MM.1S (cell line): ENCODE data around the gene EPB41L2.
"Not testable (repeated sequence)": the region's sequence is repeated elsewhere in the genome, so short reads cannot be mapped to it uniquely, and the experiment has no call there.

Experiments
- DNase-seq: peaks from one replicate; pipeline ENCODE4 v3.0.0-alpha.2; 2015
- H2AFZ ChIP-seq: fragments of 300-600 bp; sonication (generic); 2 replicates; pipeline ENCODE4 v1.6.0; 2016; ENCODE audit warnings: antibody characterized with exemption, low read length
- H3F3A ChIP-seq: fragments of 300-600 bp; sonication (generic); 2 replicates; pipeline ENCODE4 v1.6.1; 2016; ENCODE audit warnings: mild to moderate bottlenecking, antibody characterized with exemption, low read length, moderate library complexity, mixed read lengths; ENCODE audit not compliant: insufficient read depth
- H3K27ac ChIP-seq: fragments of 300-600 bp; sonication (generic); 2 replicates; pipeline ENCODE4 v1.5.1; 2016; ENCODE audit warnings: mild to moderate bottlenecking, low read length
- H3K27me3 ChIP-seq: fragments of 300-600 bp; sonication (generic); replicated peaks from 2 replicates; pipeline ENCODE4 v1.6.0; 2016; ENCODE audit warnings: low read length; ENCODE audit not compliant: insufficient read depth
- H3K36me3 ChIP-seq: fragments of 300-600 bp; sonication (generic); replicated peaks from 2 replicates; pipeline ENCODE4 v1.6.1; 2016; ENCODE audit warnings: mild to moderate bottlenecking, low read length, mixed read lengths; ENCODE audit not compliant: insufficient read depth
- H3K4me1 ChIP-seq: fragments of 300-600 bp; sonication (generic); 2 replicates; pipeline ENCODE4 v1.6.1; 2016; ENCODE audit warnings: low read length, mixed read lengths
- H3K4me2 ChIP-seq: fragments of 300-600 bp; sonication (generic); 2 replicates; pipeline ENCODE4 v1.6.0; 2016; ENCODE audit warnings: low read depth, low read length
- H3K4me3 ChIP-seq: fragments of 300-600 bp; sonication (generic); 2 replicates; pipeline ENCODE4 v1.5.1; 2016; ENCODE audit warnings: low read length, mixed read lengths
- H3K79me2 ChIP-seq: fragments of 300-600 bp; sonication (generic); 2 replicates; pipeline ENCODE4 v1.6.1; 2016; ENCODE audit warnings: mixed run types, low read length, mixed read lengths
- H3K9ac ChIP-seq: fragments of 300-600 bp; sonication (generic); 2 replicates; pipeline ENCODE4 v1.6.1; 2016; ENCODE audit warnings: low read length, mixed read lengths
- H3K9me2 ChIP-seq: fragments of 300-600 bp; sonication (generic); replicated peaks from 2 replicates; pipeline ENCODE4 v1.6.1; 2016; ENCODE audit warnings: mild to moderate bottlenecking, low read length, mixed read lengths; ENCODE audit not compliant: insufficient read depth
- H3K9me3 ChIP-seq: fragments of 300-600 bp; sonication (generic); replicated peaks from 2 replicates; pipeline ENCODE4 v1.6.1; 2016; ENCODE audit warnings: mild to moderate bottlenecking, low read length, mixed read lengths; ENCODE audit not compliant: insufficient read depth
- H4K20me1 ChIP-seq: fragments of 300-600 bp; sonication (generic); 2 replicates; pipeline ENCODE4 v1.6.1; 2016; ENCODE audit warnings: mild to moderate bottlenecking, low read length, moderate library complexity, mixed read lengths; ENCODE audit not compliant: insufficient read depth
- CTCF ChIP-seq: fragments of 300-600 bp; sonication (generic); IDR thresholded peaks from 2 replicates; pipeline ENCODE4 v1.5.1; 2016; ENCODE audit warnings: antibody characterized with exemption, low read length, mixed read lengths
- EZH2 ChIP-seq: fragments of 300-600 bp; sonication (generic); optimal IDR thresholded peaks from 2 replicates; pipeline ENCODE3; 2017; ENCODE audit warnings: low read depth, mild to moderate bottlenecking, antibody characterized with exemption, low read length, mixed read lengths
- EZH2phosphoT487 ChIP-seq: fragments of 300-600 bp; sonication (generic); IDR thresholded peaks from 2 replicates; pipeline ENCODE4 v1.6.1; 2018; ENCODE audit warnings: antibody characterized with exemption, low read length

EPB41L2 gene

GRCh38 chr6:130918171-130918570 lies 144.9 kb downstream of the EPB41L2 start:
- no peaks in the 10 kb centered on the region for H3K27me3 ChIP-seq
- no peak overlapping the region for H3K9ac ChIP-seq
- no peaks in the 10 kb centered on the region for H3K36me3 ChIP-seq
- TF ChIP-seq EZH2phosphoT487: no peak
- TF ChIP-seq EZH2: no peak
- TF ChIP-seq CTCF: no peak
- no peaks in the 10 kb centered on the region for H3K9me2 ChIP-seq
- no peaks in the 10 kb centered on the region for H3K9me3 ChIP-seq
- no peaks in the 10 kb centered on the region for H3K79me2 ChIP-seq
- H3F3A ChIP-seq: no peaks in the 10 kb centered on the region
- no peaks in the 10 kb centered on the region for H3K4me1 ChIP-seq
- no peak overlapping the region for H2AFZ ChIP-seq
- H4K20me1 ChIP-seq: no peaks in the 10 kb centered on the region
- H3K27ac ChIP-seq: no peak overlapping the region
- DNase-seq: no peak
- H3K4me3 ChIP-seq: no peak overlapping the region
- no peak overlapping the region for H3K4me2 ChIP-seq

- not testable (repeated sequence) for DNase-seq, H3K4me3 ChIP-seq, H3K9ac ChIP-seq, H3K4me2 ChIP-seq, H3K79me2 ChIP-seq, H3K36me3 ChIP-seq, H3K9me3 ChIP-seq, H3F3A ChIP-seq, H3K4me1 ChIP-seq, H3K27ac ChIP-seq, H2AFZ ChIP-seq, H3K27me3 ChIP-seq, H3K9me2 ChIP-seq, H4K20me1 ChIP-seq
Observed at GRCh38 chr6:130915606-130916005, 147.4 kb downstream of the EPB41L2 start.

DNA sequence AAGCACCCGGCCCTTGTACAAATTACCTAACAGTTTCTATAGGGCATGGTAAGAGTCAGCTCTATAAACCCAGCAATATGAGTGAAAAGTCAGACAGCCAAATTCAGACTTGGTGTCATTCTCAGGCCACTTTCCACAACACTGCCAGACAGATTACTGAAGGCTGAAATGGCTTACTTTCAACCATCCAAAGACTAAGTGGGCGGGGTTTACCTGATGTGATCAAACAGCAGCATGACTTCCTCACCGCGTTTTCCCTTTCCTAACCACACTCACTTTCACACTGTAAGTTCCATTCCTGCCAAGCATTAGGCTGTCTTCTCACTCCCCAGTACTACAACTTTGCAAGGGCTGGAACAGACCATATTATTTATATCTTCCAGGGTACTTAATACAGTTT lies 149.9 kb downstream of the EPB41L2 start:
- no peak overlapping the region for H3K4me3 ChIP-seq
- H3K9me3 ChIP-seq: no peaks in the 10 kb centered on the region
- H3K36me3 ChIP-seq: no peaks in the 10 kb centered on the region
- no peak overlapping the region for H2AFZ ChIP-seq
- DNase-seq: peak; percentile 7
- H3K79me2 ChIP-seq: no peaks in the 10 kb centered on the region
- H3K9me2 ChIP-seq: no peaks in the 10 kb centered on the region
- H3K27ac ChIP-seq: no peak overlapping the region
- no peak overlapping the region for H3K9ac ChIP-seq
- H3K4me2 ChIP-seq: no peak overlapping the region
- H3K4me1 ChIP-seq: no peaks in the 10 kb centered on the region
- H3K27me3 ChIP-seq: no peaks in the 10 kb centered on the region
- H3F3A ChIP-seq: no peaks in the 10 kb centered on the region
- no peaks in the 10 kb centered on the region for H4K20me1 ChIP-seq
- no peak for TF ChIP-seq CTCF
- TF ChIP-seq EZH2: no peak
- TF ChIP-seq EZH2phosphoT487: no peak

DNA sequence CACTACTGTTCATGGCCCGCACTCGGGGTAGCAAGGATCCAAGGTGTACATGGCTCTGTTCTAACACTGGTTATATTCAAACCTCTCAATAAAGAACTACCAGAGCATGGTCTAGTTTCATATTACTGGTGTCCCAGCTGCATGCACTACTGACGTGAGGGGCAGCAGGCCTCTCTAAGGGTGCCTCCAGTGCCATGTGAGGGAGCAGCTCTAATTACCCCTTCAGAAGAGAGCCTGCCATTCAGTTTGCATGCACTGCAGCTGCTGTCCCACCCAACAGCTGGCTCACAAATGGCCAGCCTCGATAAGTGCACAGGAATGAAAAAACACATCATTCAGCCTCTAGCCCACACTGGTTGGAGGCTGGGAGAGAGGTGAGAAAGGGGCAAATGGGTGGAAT lies 150.6 kb downstream of the EPB41L2 start:
- H3K4me2 ChIP-seq: no peak overlapping the region
- no peaks in the 10 kb centered on the region for H3K27me3 ChIP-seq
- no peaks in the 10 kb centered on the region for H3K79me2 ChIP-seq
- H3K36me3 ChIP-seq: no peaks in the 10 kb centered on the region
- TF ChIP-seq EZH2phosphoT487: no peak
- no peak for TF ChIP-seq CTCF
- no peak for TF ChIP-seq EZH2
- H3F3A ChIP-seq: no peaks in the 10 kb centered on the region
- DNase-seq: no peak
- no peaks in the 10 kb centered on the region for H3K4me1 ChIP-seq
- no peak overlapping the region for H2AFZ ChIP-seq
- H3K27ac ChIP-seq: no peak overlapping the region
- H3K9ac ChIP-seq: no peak overlapping the region
- H3K9me2 ChIP-seq: no peaks in the 10 kb centered on the region
- H4K20me1 ChIP-seq: no peaks in the 10 kb centered on the region
- no peak overlapping the region for H3K4me3 ChIP-seq
- no peaks in the 10 kb centered on the region for H3K9me3 ChIP-seq
